Mononuclear cell (primary cell): Measurements from ENCODE around the gene PRUNE1. TPM values are rescaled to one million over a fixed set of nuclear protein-coding genes. Genes with fewer than 3 reads are reported as not detected.

Experiments used
- H3K27me3 ChIP-seq: 2 replicates; pipeline ENCODE4 v1.6.0; 2011; ENCODE audit warnings: low read length, control low read depth; ENCODE audit not compliant: insufficient read depth
- H3K4me1 ChIP-seq: 2 replicates; pipeline ENCODE4 v1.5.1; 2011; ENCODE audit warnings: mild to moderate bottlenecking, low read length, control low read depth; ENCODE audit not compliant: insufficient read depth
- H3K4me3 ChIP-seq: 2 replicates; pipeline ENCODE4 v1.5.1; 2011; ENCODE audit warnings: mild to moderate bottlenecking, low read length, moderate library complexity
- H3K9me3 ChIP-seq: 2 replicates; pipeline ENCODE4 v1.5.1; 2011; ENCODE audit warnings: low read depth, mild to moderate bottlenecking, control low read depth, low read length
- total RNA-seq: library from RNA; depleted of rRNA; stranded (reverse); fragments of >200 nt; gene quantifications from one replicate; pipeline ENCODE4 v1.2.3, GENCODE V29; 2012

PRUNE1 gene
- total RNA-seq: 18.2 TPM

GRCh38 chr1:151008244-151009205 is at the start of gene PRUNE1:
TSS of gene PRUNE1 (plus strand) at chr1:151008449. CDS start at chr1:151008633, 184 bp downstream.
- Histone ChIP-seq H3K9me3 (no peaks in the 10 kb centered on the region), H3K4me1 (peaks cover 73% of the 10 kb centered on the region), H3K4me3 (peak within 1 kb of the TSS; percentile 63), H3K27me3 (no peaks in the 10 kb centered on the region)

GRCh38 chr1:150960646-150961045 is 47.6 kb upstream of the PRUNE1 start:
- no peaks in the 10 kb centered on the region for H3K9me3 ChIP-seq
- H3K27me3 ChIP-seq: no peaks in the 10 kb centered on the region
- H3K4me3 ChIP-seq: no peak overlapping the region
- no peaks in the 10 kb centered on the region for H3K4me1 ChIP-seq

- no peaks in the 10 kb centered on the region for H3K27me3 ChIP-seq
- no peaks in the 10 kb centered on the region for H3K4me1 ChIP-seq
- no peak overlapping the region for H3K4me3 ChIP-seq
- no peaks in the 10 kb centered on the region for H3K9me3 ChIP-seq
Measured at GRCh38 chr1:150961756-150962155, 46.5 kb upstream of the PRUNE1 start.

- no peak overlapping the region for H3K4me3 ChIP-seq
- no peaks in the 10 kb centered on the region for H3K4me1 ChIP-seq
- no peaks in the 10 kb centered on the region for H3K27me3 ChIP-seq
- H3K9me3 ChIP-seq: no peaks in the 10 kb centered on the region
Measured at GRCh38 chr1:150963321-150964163, 44.7 kb upstream of the PRUNE1 start.

GRCh38 chr1:150964164-150964489 is 44.1 kb upstream of the PRUNE1 start:
- H3K9me3 ChIP-seq: no peaks in the 10 kb centered on the region
- H3K4me1 ChIP-seq: no peaks in the 10 kb centered on the region
- no peaks in the 10 kb centered on the region for H3K27me3 ChIP-seq
- no peak overlapping the region for H3K4me3 ChIP-seq

GRCh38 chr1:150965605-150966004 is 42.6 kb upstream of the PRUNE1 start:
- Histone ChIP-seq H3K27me3 (no peaks in the 10 kb centered on the region), H3K4me3 (no peak overlapping the region), H3K9me3 (no peaks in the 10 kb centered on the region)

GRCh38 chr1:150966011-150966410 is 42.2 kb upstream of the PRUNE1 start:
- Histone ChIP-seq H3K27me3 (no peaks in the 10 kb centered on the region), H3K4me3 (no peak overlapping the region), H3K4me1 (peaks cover 10% of the 10 kb centered on the region), H3K9me3 (no peaks in the 10 kb centered on the region)

More at GRCh38 chr1:150965605-150966004, 42.6 kb upstream of the PRUNE1 start:
- H3K4me1 ChIP-seq: peaks cover 6% of the 10 kb centered on the region

GRCh38 chr1:150967936-150968335 is 40.3 kb upstream of the PRUNE1 start:
- H3K4me1 ChIP-seq: peaks cover 29% of the 10 kb centered on the region
- no peaks in the 10 kb centered on the region for H3K27me3 ChIP-seq
- H3K4me3 ChIP-seq: no peak overlapping the region
- no peaks in the 10 kb centered on the region for H3K9me3 ChIP-seq

- H3K4me3 ChIP-seq: no peak overlapping the region
- H3K9me3 ChIP-seq: no peaks in the 10 kb centered on the region
- H3K27me3 ChIP-seq: no peaks in the 10 kb centered on the region
- peaks cover 34% of the 10 kb centered on the region for H3K4me1 ChIP-seq
Measured at GRCh38 chr1:150968491-150968890, 39.8 kb upstream of the PRUNE1 start.

GRCh38 chr1:150969626-150970025 is 38.6 kb upstream of the PRUNE1 start:
- Histone ChIP-seq H3K4me3 (no peak overlapping the region), H3K9me3 (no peaks in the 10 kb centered on the region), H3K4me1 (peaks cover 39% of the 10 kb centered on the region), H3K27me3 (no peaks in the 10 kb centered on the region)

- H3K4me3 ChIP-seq: no peak overlapping the region
Measured at GRCh38 chr1:150970808-150971582, 37.3 kb upstream of the PRUNE1 start.

GRCh38 chr1:150971583-150972416 is 36.4 kb upstream of the PRUNE1 start:
- Histone ChIP-seq H3K27me3 (no peaks in the 10 kb centered on the region), H3K9me3 (no peaks in the 10 kb centered on the region), H3K4me1 (peaks cover 57% of the 10 kb centered on the region), H3K4me3 (no peak overlapping the region)

More at GRCh38 chr1:150970808-150971582, 37.3 kb upstream of the PRUNE1 start:
- Histone ChIP-seq H3K4me1 (peaks cover 49% of the 10 kb centered on the region), H3K27me3 (no peaks in the 10 kb centered on the region), H3K9me3 (no peaks in the 10 kb centered on the region)

GRCh38 chr1:150972417-150972940 is 35.8 kb upstream of the PRUNE1 start:
- H3K4me3 ChIP-seq: no peak overlapping the region
- H3K9me3 ChIP-seq: no peaks in the 10 kb centered on the region
- H3K27me3 ChIP-seq: no peaks in the 10 kb centered on the region
- peaks cover 64% of the 10 kb centered on the region for H3K4me1 ChIP-seq
